WTC11 (cell line): ENCODE data around the gene PDPN. TPM values are rescaled to one million over a fixed set of nuclear protein-coding genes. Genes with fewer than 3 reads are reported as not detected.

Experiments used
- ATAC-seq: fragments of 200-7000 bp; cut with Tn5 transposase; 2 replicates; pipeline ENCODE4 v1.10.0; 2021; ENCODE audit warnings: mild to moderate bottlenecking, moderate library complexity
- CTCF ChIA-PET: fragments of 300-600 bp; sonication (Branson Sonifier 250); formaldehyde crosslinking; loops from one replicate; lab custom pipeline; 2021; ENCODE audit warnings: antibody characterized with exemption; lab: Charles Lee
- POLR2A ChIA-PET: fragments of 350-600 bp; sonication (Branson Sonifier 250); formaldehyde crosslinking; loops from one replicate; lab custom pipeline; 2021; ENCODE audit warnings: antibody characterized with exemption; lab: Charles Lee
- DNase-seq: peaks from one replicate; pipeline ENCODE4 v3.0.0; 2021; ENCODE audit warnings: low spot score
- H3K27ac Mint-ChIP-seq: 2 replicates; pipeline ENCODE4 v1.8.0; 2021; ENCODE audit warnings: mixed read lengths
- H3K27me3 Mint-ChIP-seq: 2 replicates; pipeline ENCODE4 v1.8.0; 2021; ENCODE audit warnings: low read depth, mild to moderate bottlenecking, moderate library complexity, mixed read lengths
- H3K36me3 Mint-ChIP-seq: 2 replicates; pipeline ENCODE4 v1.8.0; 2021; ENCODE audit warnings: mixed read lengths
- H3K4me1 Mint-ChIP-seq: 2 replicates; pipeline ENCODE4 v1.8.0; 2022; ENCODE audit warnings: mixed read lengths
- H3K4me3 Mint-ChIP-seq: 2 replicates; pipeline ENCODE4 v1.8.0; 2021; ENCODE audit warnings: mild to moderate bottlenecking, moderate library complexity, mixed read lengths
- H3K9me3 Mint-ChIP-seq: 2 replicates; pipeline ENCODE4 v1.8.0; 2021; ENCODE audit warnings: mixed read lengths
- ATF2 ChIP-seq: sonication (generic); formaldehyde crosslinking; IDR thresholded peaks from 2 replicates; pipeline ENCODE4 v1.8.1; 2022; ENCODE audit warnings: low read depth, missing genetic modification reagents, borderline replicate concordance
- ATF3 ChIP-seq: sonication (generic); formaldehyde crosslinking; conservative IDR thresholded peaks from 2 replicates; pipeline ENCODE4 v1.8.1; 2022; ENCODE audit warnings: mild to moderate bottlenecking, missing genetic modification reagents
- CBFB ChIP-seq: sonication (generic); formaldehyde crosslinking; IDR thresholded peaks from 2 replicates; pipeline ENCODE4 v1.8.1; 2022; ENCODE audit warnings: mild to moderate bottlenecking, low read depth, missing genetic modification reagents
- FOXP1 ChIP-seq: sonication (generic); formaldehyde crosslinking; IDR thresholded peaks from 2 replicates; pipeline ENCODE4 v1.8.0; 2022; ENCODE audit warnings: missing genetic modification reagents, mild to moderate bottlenecking, moderate library complexity, borderline replicate concordance
- FOXP4 ChIP-seq: sonication (generic); formaldehyde crosslinking; IDR thresholded peaks from 2 replicates; pipeline ENCODE4 v1.8.0; 2022; ENCODE audit warnings: mild to moderate bottlenecking, missing genetic modification reagents
- HMGXB4 ChIP-seq: sonication (generic); formaldehyde crosslinking; IDR thresholded peaks from 2 replicates; pipeline ENCODE4 v1.8.1; 2023; ENCODE audit warnings: mild to moderate bottlenecking, moderate library complexity, missing genetic modification reagents
- IRF1 ChIP-seq: sonication (generic); formaldehyde crosslinking; IDR thresholded peaks from 2 replicates; pipeline ENCODE4 v1.8.0; 2023; ENCODE audit warnings: missing genetic modification reagents
- MAX ChIP-seq: sonication (generic); formaldehyde crosslinking; IDR thresholded peaks from 2 replicates; pipeline ENCODE4 v1.8.0; 2022; ENCODE audit warnings: mild to moderate bottlenecking, missing genetic modification reagents
- NR1H2 ChIP-seq: sonication (generic); formaldehyde crosslinking; IDR thresholded peaks from 2 replicates; pipeline ENCODE4 v1.9.0; 2021; ENCODE audit warnings: mild to moderate bottlenecking, moderate library complexity, missing genetic modification reagents
- PRDM15 ChIP-seq: sonication (generic); formaldehyde crosslinking; IDR thresholded peaks from 2 replicates; pipeline ENCODE4 v1.8.0; 2022; ENCODE audit warnings: missing genetic modification reagents
- RELA ChIP-seq: sonication (generic); formaldehyde crosslinking; IDR thresholded peaks from 2 replicates; pipeline ENCODE4 v1.8.1; 2022; ENCODE audit warnings: missing genetic modification reagents, mild to moderate bottlenecking, borderline replicate concordance
- SMAD4 ChIP-seq: sonication (generic); formaldehyde crosslinking; IDR thresholded peaks from 2 replicates; pipeline ENCODE4 v1.8.0; 2022; ENCODE audit warnings: mild to moderate bottlenecking, missing genetic modification reagents
- STAT6 ChIP-seq: sonication (generic); formaldehyde crosslinking; conservative IDR thresholded peaks from 2 replicates; pipeline ENCODE4 v1.8.1; 2023; ENCODE audit warnings: mild to moderate bottlenecking, low read depth, missing genetic modification reagents, moderate library complexity
- ZNF121 ChIP-seq: sonication (generic); formaldehyde crosslinking; IDR thresholded peaks from 2 replicates; pipeline ENCODE4 v1.8.0; 2023; ENCODE audit warnings: missing genetic modification reagents
- ZSCAN18 ChIP-seq: fragments of 250-450 bp; sonication (Bioruptor Pico); IDR thresholded peaks from 2 replicates; pipeline ENCODE4 v2.1.2; 2022; ENCODE audit warnings: mild to moderate bottlenecking, moderate library complexity
- total RNA-seq: library from RNA; stranded (reverse); gene quantifications from 3 replicates; pipeline ENCODE4 v1.2.3, GENCODE V29; 2021

Gene PDPN
- total RNA-seq, 1 experiment from 2014 or later = 158 TPM

GRCh38 chr1:13554798-13555197 lies 28.8 kb upstream of the PDPN start:
- ChIA-PET CTCF (interaction anchor here (3.0 kb wide), 1 partner anchor 16 kb away, joined by 10 read pairs; no protein-coding TSS in a partner anchor), POLR2A (no interaction called here)
- H3K4me3 Mint-ChIP-seq = no peak overlapping the region
- DNase-seq (no peak), ATAC-seq (no peak)
- no peaks in the 10 kb centered on the region for H3K9me3 Mint-ChIP-seq
- H3K27me3 Mint-ChIP-seq = no peaks in the 10 kb centered on the region; the same call in 1 of the 2 replicates
- no peaks in the 10 kb centered on the region for H3K36me3 Mint-ChIP-seq
- no peaks in the 10 kb centered on the region for H3K4me1 Mint-ChIP-seq
- no peak overlapping the region for H3K27ac Mint-ChIP-seq
- no peak for TF ChIP-seq MAX (CRISPR knock-in tag)
- no peak for TF ChIP-seq FOXP4 (CRISPR knock-in tag)
- no peak for TF ChIP-seq ZNF121 (CRISPR knock-in tag)
- no peak for TF ChIP-seq ATF2
- no peak for TF ChIP-seq CBFB (CRISPR knock-in tag)
- TF ChIP-seq HMGXB4 (CRISPR knock-in tag) = no peak
- TF ChIP-seq ZSCAN18 (CRISPR knock-in tag) = no peak
- TF ChIP-seq ATF3 = no peak
- TF ChIP-seq SMAD4 (CRISPR knock-in tag) = no peak
- no peak for TF ChIP-seq NR1H2 (CRISPR knock-in tag)
- no peak for TF ChIP-seq FOXP1 (CRISPR knock-in tag)
- no peak for TF ChIP-seq IRF1 (CRISPR knock-in tag)
- no peak for TF ChIP-seq STAT6 (CRISPR knock-in tag)
- no peak for TF ChIP-seq PRDM15 (CRISPR knock-in tag)
- no peak for TF ChIP-seq RELA
